Measurements from ENCODE around the gene HOXA10. TPM values are rescaled to one million over a fixed set of nuclear protein-coding genes. Genes with fewer than 3 reads are reported as not detected.

Gene HOXA10
- total and polyA plus RNA-seq, 11 donors, result 0.06 to 0.36 (median 0.18) TPM; not detected in 8

DNA sequence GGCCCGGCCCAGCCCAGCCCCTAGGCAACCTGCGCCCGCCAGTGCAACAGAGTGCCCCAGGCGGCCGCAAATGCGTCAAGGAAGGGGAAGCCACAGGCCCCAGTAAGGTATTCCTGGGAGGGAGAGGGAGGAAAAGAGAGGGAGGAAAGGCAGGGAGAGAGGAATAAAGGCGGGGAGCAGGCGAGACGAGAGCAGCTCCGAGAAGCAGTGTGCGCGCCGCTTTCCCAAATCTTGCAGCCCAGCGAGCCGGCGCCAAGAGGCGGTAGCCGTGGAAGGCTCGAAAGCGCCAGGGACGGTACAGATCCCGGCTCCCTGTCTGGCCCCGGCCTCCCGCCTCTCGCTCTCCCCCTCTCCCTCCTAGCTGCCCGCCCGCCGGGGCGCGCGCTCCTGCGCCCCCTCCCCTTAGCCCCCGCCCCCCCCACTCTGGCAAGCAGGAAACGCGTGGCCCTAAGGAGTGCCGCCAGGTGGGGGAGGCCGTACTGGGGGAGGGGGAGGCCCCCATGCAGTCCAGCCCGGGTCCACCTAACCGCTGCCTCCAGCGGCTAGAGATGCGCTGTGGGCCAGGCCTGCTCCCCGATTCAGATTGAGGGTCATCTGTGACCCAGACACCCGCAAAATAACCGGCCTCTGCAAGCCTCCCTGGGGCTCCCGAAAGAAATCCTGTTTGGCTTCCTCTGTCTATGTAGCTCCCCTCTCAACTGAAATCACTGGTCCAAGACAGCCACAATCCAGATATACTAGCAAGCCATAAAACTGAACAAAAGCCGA, 4.3 kb downstream of the HOXA10 start:
- no peak for TF ChIP-seq POLR2A (IDR thresholded peaks at IDR 0.05)
- TF ChIP-seq, protein P1, sequence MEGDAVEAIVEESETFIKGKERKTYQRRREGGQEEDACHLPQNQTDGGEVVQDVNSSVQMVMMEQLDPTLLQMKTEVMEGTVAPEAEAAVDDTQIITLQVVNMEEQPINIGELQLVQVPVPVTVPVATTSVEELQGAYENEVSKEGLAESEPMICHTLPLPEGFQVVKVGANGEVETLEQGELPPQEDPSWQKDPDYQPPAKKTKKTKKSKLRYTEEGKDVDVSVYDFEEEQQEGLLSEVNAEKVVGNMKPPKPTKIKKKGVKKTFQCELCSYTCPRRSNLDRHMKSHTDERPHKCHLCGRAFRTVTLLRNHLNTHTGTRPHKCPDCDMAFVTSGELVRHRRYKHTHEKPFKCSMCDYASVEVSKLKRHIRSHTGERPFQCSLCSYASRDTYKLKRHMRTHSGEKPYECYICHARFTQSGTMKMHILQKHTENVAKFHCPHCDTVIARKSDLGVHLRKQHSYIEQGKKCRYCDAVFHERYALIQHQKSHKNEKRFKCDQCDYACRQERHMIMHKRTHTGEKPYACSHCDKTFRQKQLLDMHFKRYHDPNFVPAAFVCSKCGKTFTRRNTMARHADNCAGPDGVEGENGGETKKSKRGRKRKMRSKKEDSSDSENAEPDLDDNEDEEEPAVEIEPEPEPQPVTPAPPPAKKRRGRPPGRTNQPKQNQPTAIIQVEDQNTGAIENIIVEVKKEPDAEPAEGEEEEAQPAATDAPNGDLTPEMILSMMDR (IDR thresholded peaks at IDR 0.05), result no peak
- intact Hi-C loops (cut with DNase I), result loop anchor here in 8 of 10 donors (10.0 kb wide), 6 partner anchors 805 to 1315 kb away; no protein-coding TSS in a partner anchor
- no peaks in the 10 kb centered on the region for H3K36me3 ChIP-seq
- H3K27me3 ChIP-seq, result peaks cover 91 to 100% (median 99%) of the 10 kb centered on the region in 9 donors
- H3K9me3 ChIP-seq, result no peaks in the 10 kb centered on the region
- peak overlapping the region in 1 of 12 donors; percentile 12 for H3K4me3 ChIP-seq
- ATAC-seq (no peak), DNase-seq (peak in 2 of 5 donors; percentile 17 to 56)
- WGBS, 4 donors, result 2 to 7% (median 5%) methylated on average over 25 to 46 of the region's 46 CpGs
- H3K27ac ChIP-seq, result peak overlapping the region in 1 of 12 donors; percentile 91
- peaks cover 0 to 63% (median 21%) of the 10 kb centered on the region in 12 donors for H3K4me1 ChIP-seq

DNA sequence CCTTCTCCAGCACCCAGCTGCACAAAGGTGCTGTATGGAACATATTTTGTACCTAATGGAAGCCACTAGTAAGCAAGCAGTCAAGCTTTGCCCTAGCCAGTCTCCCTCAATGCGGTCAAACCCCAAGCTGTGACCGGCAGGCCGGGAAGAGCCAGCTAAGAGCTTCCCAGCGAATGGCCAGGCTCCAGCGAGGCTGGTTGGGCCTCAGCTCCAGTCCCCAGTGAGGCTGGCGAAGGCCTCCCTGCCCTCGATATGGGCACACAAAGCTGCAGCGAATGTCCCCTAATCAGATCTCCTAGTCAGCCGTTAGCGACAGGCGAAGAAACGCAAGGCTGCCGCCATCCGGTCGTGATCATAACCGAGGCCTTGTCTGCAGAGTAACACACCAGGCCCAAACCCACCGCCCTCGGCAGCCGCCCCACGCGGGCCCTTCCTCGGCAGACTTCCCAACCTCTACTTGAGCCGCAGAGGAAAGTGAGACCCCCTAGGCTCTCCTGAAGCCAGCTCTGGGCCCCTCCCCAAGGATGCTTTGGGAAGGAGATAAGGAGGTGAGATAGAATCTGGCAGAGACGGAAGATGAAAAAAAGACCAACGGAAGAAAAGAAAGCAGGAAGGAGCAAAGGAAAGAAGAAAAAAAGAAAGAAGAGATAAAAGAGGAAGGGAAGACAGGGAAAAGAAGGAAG, 5.7 kb downstream of the HOXA10 start:
- Histone ChIP-seq H3K9me3 (no peaks in the 10 kb centered on the region), H3K4me3 (no peak overlapping the region), H3K27ac (peak overlapping the region in 1 of 12 donors; percentile 91), H3K27me3 (peaks cover 90 to 100% (median 99%) of the 10 kb centered on the region in 9 donors), H3K36me3 (no peaks in the 10 kb centered on the region), H3K4me1 (peaks cover 0 to 63% (median 16%) of the 10 kb centered on the region in 12 donors)
- WGBS, 4 donors, result 13 to 23% (median 19%) methylated on average over 15 to 25 of the region's 25 CpGs
- TF ChIP-seq, protein P1 (IDR thresholded peaks at IDR 0.05), result no peak
- TF ChIP-seq POLR2A (IDR thresholded peaks at IDR 0.05), result no peak
- intact Hi-C loops (cut with DNase I), result loop anchor here in 7 of 10 donors (10.0 kb wide), 6 partner anchors 804 to 1314 kb away; no protein-coding TSS in a partner anchor
- no peak for ATAC-seq
- peak in 2 of 5 donors; percentile 1 to 49 for DNase-seq

DNA sequence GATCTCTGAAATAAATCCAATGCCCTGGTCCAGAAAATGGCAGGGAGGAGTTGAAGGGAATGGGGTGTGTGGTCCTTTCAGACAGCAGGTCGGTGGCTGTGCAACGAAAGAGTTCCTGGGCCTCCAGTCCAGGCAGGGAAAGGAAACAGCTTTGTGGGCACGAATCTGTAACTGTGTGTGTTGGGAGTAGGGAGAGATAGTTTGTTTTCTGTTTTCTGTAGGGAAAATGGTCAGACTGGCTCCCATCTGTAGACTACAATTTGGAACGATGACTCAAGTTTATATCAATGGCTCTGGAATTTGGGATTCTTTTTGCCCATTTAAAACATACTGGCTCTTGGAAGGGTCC, 6.2 kb downstream of the HOXA10 start:
- ATAC-seq, result no peak
- TF ChIP-seq POLR2A (IDR thresholded peaks at IDR 0.05), result no peak
- TF ChIP-seq, protein P1 (IDR thresholded peaks at IDR 0.05), result no peak
- peaks cover 0 to 58% (median 11%) of the 10 kb centered on the region in 12 donors for H3K4me1 ChIP-seq
- no peak overlapping the region for H3K4me3 ChIP-seq
- WGBS, 4 donors, result 18 to 31% (median 26%) methylated on average over 4 of the region's 4 CpGs
- no peak for DNase-seq
- H3K9me3 ChIP-seq, result no peaks in the 10 kb centered on the region
- intact Hi-C loops (cut with DNase I), result loop anchor here in 7 of 10 donors (10.0 kb wide), 6 partner anchors 803 to 1313 kb away; no protein-coding TSS in a partner anchor
- peaks cover 87 to 100% (median 99%) of the 10 kb centered on the region in 9 donors for H3K27me3 ChIP-seq
- H3K27ac ChIP-seq, result peak overlapping the region in 1 of 12 donors; percentile 91
- no peaks in the 10 kb centered on the region for H3K36me3 ChIP-seq

All from heart left ventricle (tissue), 16 donors.